Osteoblast (primary cell): ENCODE measurements around the gene LRRTM2. TPM values are rescaled to one million over a fixed set of nuclear protein-coding genes. Genes with fewer than 3 reads are reported as not detected.

ENCODE experiments used
- DNase-seq: peaks from one replicate; pipeline ENCODE4 v3.0.0; 2011; ENCODE audit warnings: low spot score, mixed read lengths; ENCODE audit not compliant: insufficient read length; ENCODE audit errors: missing footprints
- H2AFZ ChIP-seq: 2 replicates; pipeline ENCODE4 v1.6.0; 2011; ENCODE audit warnings: mild to moderate bottlenecking, low read length
- H3K27ac ChIP-seq: 2 replicates; pipeline ENCODE4 v1.5.1; 2011; ENCODE audit warnings: mild to moderate bottlenecking, low read depth, low read length, moderate library complexity
- H3K27me3 ChIP-seq: 2 replicates; pipeline ENCODE4 v1.6.0; 2012; ENCODE audit warnings: mild to moderate bottlenecking, control low read depth, inconsistent platforms, low read length, moderate library complexity; ENCODE audit not compliant: insufficient read depth
- H3K36me3 ChIP-seq: 2 replicates; pipeline ENCODE4 v1.5.1; 2011; ENCODE audit warnings: mild to moderate bottlenecking, low read length, control low read depth, moderate library complexity; ENCODE audit not compliant: insufficient read depth
- H3K4me1 ChIP-seq: 2 replicates; pipeline ENCODE4 v1.5.1; 2011; ENCODE audit warnings: mild to moderate bottlenecking, low read length, control low read depth, moderate library complexity; ENCODE audit not compliant: insufficient read depth
- H3K4me2 ChIP-seq: 2 replicates; pipeline ENCODE4 v1.6.0; 2011; ENCODE audit warnings: mild to moderate bottlenecking, low read length; ENCODE audit not compliant: insufficient read depth
- H3K4me3 ChIP-seq: fragments of 200-600 bp; sonication (generic); 3 replicates; pipeline ENCODE4 v1.5.1; 2012; ENCODE audit warnings: mild to moderate bottlenecking, low read length, inconsistent platforms; ENCODE audit not compliant: insufficient read depth
- H3K79me2 ChIP-seq: 2 replicates; pipeline ENCODE4 v1.6.0; 2012; ENCODE audit warnings: mild to moderate bottlenecking, low read length, control low read depth, inconsistent platforms; ENCODE audit not compliant: insufficient read depth
- H3K9me3 ChIP-seq: 2 replicates; pipeline ENCODE4 v1.5.1; 2011; ENCODE audit warnings: low read depth, low read length, control low read depth
- H4K20me1 ChIP-seq: 2 replicates; pipeline ENCODE4 v1.6.0; 2012; ENCODE audit warnings: mild to moderate bottlenecking, low read length, control low read depth; ENCODE audit not compliant: insufficient read depth
- total RNA-seq: library from RNA; depleted of rRNA; stranded (reverse); fragments of >200 nt; gene quantifications from 2 replicates; pipeline ENCODE4 v1.2.3, GENCODE V29; 2012
- TF ChIP-seq, protein P1 (sequence below): IDR thresholded peaks from 2 replicates; pipeline ENCODE4 v1.5.1; 2011; ENCODE audit warnings: mild to moderate bottlenecking, low read depth, low read length, moderate library complexity; ENCODE audit errors: extremely low read depth

The LRRTM2 gene
- total RNA-seq, 1 donor: under 0.01 TPM

DNA sequence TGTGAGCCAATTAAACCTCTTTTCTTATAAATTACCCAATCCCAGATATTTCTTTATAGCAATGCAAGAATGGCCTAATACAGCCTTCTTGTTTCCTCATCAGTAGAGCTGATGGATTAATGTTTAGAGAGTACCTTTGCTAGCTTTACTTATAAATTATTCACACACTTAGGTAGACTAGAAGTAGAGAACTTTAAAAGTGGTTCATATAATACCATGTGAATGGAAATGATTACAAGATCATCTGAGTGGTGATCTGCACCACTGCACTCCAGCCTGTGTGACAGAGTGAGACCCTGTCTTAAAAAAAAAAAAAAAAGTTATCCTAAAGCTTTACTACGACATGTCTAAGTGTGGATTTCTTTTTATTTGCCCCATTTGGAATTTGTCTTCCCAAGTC, 23.2 kb upstream of the LRRTM2 start:
- Histone ChIP-seq H4K20me1 (no peaks in the 10 kb centered on the region), H3K27ac (no peak overlapping the region), H3K9me3 (no peaks in the 10 kb centered on the region), H2AFZ (no peak overlapping the region), H3K4me3 (no peak overlapping the region), H3K4me2 (no peak overlapping the region), H3K36me3 (peaks cover 8% of the 10 kb centered on the region), H3K4me1 (peaks cover 18% of the 10 kb centered on the region), H3K79me2 (peaks cover 23% of the 10 kb centered on the region), H3K27me3 (no peaks in the 10 kb centered on the region)
- TF ChIP-seq, protein P1, sequence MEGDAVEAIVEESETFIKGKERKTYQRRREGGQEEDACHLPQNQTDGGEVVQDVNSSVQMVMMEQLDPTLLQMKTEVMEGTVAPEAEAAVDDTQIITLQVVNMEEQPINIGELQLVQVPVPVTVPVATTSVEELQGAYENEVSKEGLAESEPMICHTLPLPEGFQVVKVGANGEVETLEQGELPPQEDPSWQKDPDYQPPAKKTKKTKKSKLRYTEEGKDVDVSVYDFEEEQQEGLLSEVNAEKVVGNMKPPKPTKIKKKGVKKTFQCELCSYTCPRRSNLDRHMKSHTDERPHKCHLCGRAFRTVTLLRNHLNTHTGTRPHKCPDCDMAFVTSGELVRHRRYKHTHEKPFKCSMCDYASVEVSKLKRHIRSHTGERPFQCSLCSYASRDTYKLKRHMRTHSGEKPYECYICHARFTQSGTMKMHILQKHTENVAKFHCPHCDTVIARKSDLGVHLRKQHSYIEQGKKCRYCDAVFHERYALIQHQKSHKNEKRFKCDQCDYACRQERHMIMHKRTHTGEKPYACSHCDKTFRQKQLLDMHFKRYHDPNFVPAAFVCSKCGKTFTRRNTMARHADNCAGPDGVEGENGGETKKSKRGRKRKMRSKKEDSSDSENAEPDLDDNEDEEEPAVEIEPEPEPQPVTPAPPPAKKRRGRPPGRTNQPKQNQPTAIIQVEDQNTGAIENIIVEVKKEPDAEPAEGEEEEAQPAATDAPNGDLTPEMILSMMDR: no peak
- no peak for DNase-seq

DNA sequence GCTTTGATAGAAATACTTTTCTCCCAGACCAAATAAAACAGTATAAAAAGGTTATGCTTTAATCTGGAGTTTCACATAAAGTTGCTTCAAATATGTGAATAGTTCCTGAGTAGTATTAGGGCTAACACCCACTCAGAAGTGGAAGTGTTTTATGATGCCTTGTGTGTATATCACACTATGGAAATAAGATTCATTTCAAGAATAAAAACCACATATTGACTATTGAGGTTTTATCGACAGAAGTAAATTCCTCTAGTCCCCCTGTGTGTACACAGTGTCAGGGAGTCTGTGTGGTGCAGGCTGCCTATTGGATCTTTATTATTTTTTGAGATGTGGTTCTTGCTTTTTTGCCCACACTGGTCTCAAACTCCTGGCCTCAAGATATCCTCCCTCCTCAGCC, 20.8 kb upstream of the LRRTM2 start:
- no peaks in the 10 kb centered on the region for H4K20me1 ChIP-seq
- no peak overlapping the region for H3K27ac ChIP-seq
- H3K79me2 ChIP-seq: peaks cover 15% of the 10 kb centered on the region
- peaks cover 7% of the 10 kb centered on the region for H3K36me3 ChIP-seq
- no peaks in the 10 kb centered on the region for H3K27me3 ChIP-seq
- H3K4me3 ChIP-seq: no peak overlapping the region
- TF ChIP-seq, protein P1: no peak
- no peak overlapping the region for H2AFZ ChIP-seq
- H3K4me1 ChIP-seq: peaks cover 10% of the 10 kb centered on the region
- no peak overlapping the region for H3K4me2 ChIP-seq
- no peak for DNase-seq
- no peaks in the 10 kb centered on the region for H3K9me3 ChIP-seq

DNA sequence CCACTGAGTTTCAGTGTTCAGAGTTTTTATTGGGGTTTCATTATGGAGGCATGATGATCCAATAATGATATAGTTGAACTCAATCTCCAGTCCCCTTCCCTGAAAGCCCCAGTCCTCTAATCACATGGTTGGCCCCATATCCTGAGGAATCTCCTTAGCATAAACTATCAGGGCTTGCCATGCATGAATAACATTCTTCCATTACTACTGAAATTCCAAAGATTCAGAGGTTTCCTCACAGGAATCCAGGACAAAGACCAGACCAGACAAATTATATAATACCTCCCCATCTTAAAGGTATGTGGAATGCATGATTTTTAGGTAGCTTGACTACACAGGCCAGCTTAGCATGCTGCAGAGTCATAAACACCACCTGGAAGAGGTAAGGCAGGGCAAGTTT, 15.5 kb upstream of the LRRTM2 start:
- Histone ChIP-seq H3K27me3 (no peaks in the 10 kb centered on the region), H3K36me3 (peaks cover 47% of the 10 kb centered on the region), H3K27ac (no peak overlapping the region), H3K4me3 (no peak overlapping the region), H2AFZ (no peak overlapping the region), H3K4me1 (no peaks in the 10 kb centered on the region), H3K9me3 (no peaks in the 10 kb centered on the region), H4K20me1 (no peaks in the 10 kb centered on the region), H3K4me2 (no peak overlapping the region), H3K79me2 (peaks cover 22% of the 10 kb centered on the region)
- no peak for DNase-seq
- TF ChIP-seq, protein P1: no peak

DNA sequence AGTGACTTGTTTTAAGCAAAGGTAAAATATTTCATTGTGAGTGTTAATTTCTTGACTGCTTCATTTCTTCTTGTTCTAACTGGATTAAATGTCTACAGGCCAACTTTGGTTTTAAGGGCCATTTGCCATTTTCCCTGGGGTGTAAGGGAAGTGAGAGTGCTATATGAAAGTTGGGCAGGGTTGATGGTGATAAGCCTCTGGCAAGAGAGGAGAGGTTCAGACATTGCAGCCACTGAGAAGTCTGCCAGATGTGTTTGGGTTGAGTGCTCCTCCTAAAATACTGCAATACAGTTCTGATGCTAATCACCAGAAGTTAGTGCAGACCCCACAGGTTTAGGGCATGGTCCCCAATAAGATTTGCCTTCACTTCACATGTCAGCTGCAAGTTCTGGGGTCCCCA, 14.9 kb upstream of the LRRTM2 start:
- H4K20me1 ChIP-seq: no peaks in the 10 kb centered on the region
- DNase-seq: no peak
- no peaks in the 10 kb centered on the region for H3K27me3 ChIP-seq
- H3K79me2 ChIP-seq: peaks cover 26% of the 10 kb centered on the region
- no peaks in the 10 kb centered on the region for H3K4me1 ChIP-seq
- H3K36me3 ChIP-seq: peaks cover 46% of the 10 kb centered on the region
- H2AFZ ChIP-seq: no peak overlapping the region
- H3K27ac ChIP-seq: no peak overlapping the region
- H3K4me2 ChIP-seq: no peak overlapping the region
- no peaks in the 10 kb centered on the region for H3K9me3 ChIP-seq
- TF ChIP-seq, protein P1: no peak
- H3K4me3 ChIP-seq: no peak overlapping the region
